AG09309 (cell line): Measurements from ENCODE around the gene APOL1.

ENCODE experiments used
- DNase-seq: peaks from one replicate; pipeline ENCODE4 v3.0.0-alpha.2; 2010; ENCODE audit warnings: low read depth
- H3K4me3 ChIP-seq: 2 replicates; pipeline ENCODE4 v1.5.1; 2011; ENCODE audit warnings: mild to moderate bottlenecking, low read depth, low read length, moderate library complexity; ENCODE audit not compliant: control insufficient read depth
- TF ChIP-seq, protein P1 (sequence below): IDR thresholded peaks from 2 replicates; pipeline ENCODE4 v1.5.1; 2011; ENCODE audit warnings: mild to moderate bottlenecking, low read depth, low read length, inconsistent platforms; ENCODE audit not compliant: insufficient read depth, control insufficient read depth; ENCODE audit errors: missing control alignments

APOL1 gene

GRCh38 chr22:36291831-36292740, 39.2 kb downstream of the APOL1 start:
- H3K4me3 ChIP-seq, result no peak overlapping the region
- TF ChIP-seq, protein P1, sequence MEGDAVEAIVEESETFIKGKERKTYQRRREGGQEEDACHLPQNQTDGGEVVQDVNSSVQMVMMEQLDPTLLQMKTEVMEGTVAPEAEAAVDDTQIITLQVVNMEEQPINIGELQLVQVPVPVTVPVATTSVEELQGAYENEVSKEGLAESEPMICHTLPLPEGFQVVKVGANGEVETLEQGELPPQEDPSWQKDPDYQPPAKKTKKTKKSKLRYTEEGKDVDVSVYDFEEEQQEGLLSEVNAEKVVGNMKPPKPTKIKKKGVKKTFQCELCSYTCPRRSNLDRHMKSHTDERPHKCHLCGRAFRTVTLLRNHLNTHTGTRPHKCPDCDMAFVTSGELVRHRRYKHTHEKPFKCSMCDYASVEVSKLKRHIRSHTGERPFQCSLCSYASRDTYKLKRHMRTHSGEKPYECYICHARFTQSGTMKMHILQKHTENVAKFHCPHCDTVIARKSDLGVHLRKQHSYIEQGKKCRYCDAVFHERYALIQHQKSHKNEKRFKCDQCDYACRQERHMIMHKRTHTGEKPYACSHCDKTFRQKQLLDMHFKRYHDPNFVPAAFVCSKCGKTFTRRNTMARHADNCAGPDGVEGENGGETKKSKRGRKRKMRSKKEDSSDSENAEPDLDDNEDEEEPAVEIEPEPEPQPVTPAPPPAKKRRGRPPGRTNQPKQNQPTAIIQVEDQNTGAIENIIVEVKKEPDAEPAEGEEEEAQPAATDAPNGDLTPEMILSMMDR, result no peak
- DNase-seq, result no peak

DNA sequence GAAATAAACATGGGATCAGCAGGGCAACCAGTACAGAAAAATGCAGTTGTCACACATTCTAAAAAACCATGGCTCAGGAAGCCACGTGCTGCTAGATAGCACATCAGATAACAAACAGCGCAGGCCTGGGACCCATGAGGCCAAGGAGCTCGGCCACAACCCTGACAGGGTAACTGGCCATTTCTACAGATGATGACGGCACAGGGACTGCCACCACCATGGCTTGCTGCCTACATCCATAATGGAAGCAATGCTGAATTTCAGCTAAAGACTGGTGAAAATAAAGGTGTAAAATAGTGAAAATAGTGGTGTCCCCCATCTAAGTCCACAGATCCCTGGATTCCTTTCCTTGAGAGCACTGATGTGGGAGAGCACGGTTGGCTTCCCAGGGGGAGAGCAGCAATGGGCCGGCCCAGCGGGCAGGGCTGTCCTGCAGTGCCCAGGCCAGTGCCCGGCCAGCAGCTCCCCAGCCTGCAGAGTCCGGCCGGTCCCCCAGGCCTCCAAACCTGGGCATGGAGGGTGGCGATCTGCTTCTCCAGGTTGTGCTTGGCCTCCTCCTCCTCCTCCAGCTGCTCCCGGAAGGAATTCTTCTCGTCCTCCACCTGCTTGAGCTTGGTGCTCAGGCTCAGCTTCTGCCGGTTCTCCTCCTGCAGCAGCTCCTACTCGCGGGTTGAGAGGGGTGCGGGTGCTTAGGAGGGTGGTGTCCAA, 40.0 kb downstream of the APOL1 start:
- H3K4me3 ChIP-seq, result no peak overlapping the region
- TF ChIP-seq, protein P1, result no peak
- DNase-seq, result no peak

DNA sequence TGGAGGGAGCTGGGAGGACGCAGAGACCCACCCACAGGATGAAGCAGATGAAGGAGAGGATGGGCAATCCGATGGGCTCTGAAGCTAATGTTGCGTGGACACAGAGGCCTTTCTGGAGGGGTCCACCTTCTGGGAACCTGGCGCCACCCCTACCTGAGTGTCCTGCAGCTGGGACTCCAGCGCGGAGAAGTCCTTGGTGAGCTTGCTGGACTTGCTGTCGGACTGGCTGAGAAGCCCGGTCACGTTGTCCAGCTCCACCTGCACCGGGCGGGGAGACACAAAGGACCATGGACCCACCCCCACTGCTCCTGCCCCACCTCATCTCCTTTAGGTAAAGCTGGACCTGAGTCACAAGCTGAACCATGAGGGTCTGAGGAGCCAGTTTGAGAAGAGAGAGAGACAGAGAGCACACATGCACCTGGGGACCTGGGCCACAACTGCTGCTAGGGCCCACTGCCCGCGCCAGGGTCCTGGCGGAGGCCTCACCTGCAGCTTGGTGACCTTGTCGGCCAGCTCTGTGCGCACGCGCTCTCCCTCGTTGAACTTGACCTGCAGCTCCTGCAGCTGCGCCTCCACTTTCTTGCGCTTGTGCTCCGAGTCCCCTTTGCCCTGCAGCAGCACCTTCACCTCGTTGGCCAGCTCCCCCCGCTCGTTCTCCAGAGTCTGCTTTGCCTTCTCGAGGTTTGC, 40.8 kb downstream of the APOL1 start:
- no peak for DNase-seq
- TF ChIP-seq, protein P1, result no peak
- no peak overlapping the region for H3K4me3 ChIP-seq

DNA sequence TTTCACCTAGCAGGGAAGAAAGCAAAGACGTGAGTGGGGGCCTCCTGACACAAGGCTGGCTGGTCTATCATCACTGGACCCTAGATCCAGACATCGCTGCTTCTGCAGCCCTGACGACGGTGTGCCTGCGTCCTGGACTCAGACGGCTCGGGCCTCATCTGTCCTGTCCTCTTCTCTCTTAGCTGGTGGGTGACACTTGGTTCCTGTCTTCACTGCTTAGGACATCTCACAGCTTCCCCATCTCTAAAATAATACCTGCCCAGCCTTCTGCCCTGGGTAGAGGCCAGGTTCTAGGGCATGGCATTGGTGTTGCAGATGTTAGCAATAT, 41.3 kb downstream of the APOL1 start:
- TF ChIP-seq, protein P1, result no peak
- DNase-seq, result no peak
- no peak overlapping the region for H3K4me3 ChIP-seq

DNA sequence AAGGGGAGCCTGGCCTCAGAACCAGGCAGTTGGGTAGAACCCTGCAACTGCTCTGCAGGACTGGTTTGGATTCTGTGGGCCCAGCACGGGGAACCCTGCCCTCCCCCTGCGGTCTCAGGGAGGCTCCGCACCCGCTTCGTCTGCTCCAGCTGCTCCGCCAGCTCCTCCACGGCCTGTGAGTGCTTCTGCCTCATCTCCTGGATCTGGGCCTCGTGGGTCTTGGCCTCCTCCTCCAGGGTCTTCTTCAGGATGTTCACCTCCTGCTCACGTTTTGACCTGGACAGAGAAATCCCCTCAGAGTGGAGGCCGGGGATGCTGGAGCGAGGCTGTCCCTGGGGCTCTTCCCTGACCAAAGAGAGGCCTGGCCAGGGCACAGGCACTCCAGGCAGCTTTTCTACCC, 41.9 kb downstream of the APOL1 start:
- no peak overlapping the region for H3K4me3 ChIP-seq

GRCh38 chr22:36295247-36295646, 42.3 kb downstream of the APOL1 start:
- DNase-seq, result no peak
- no peak overlapping the region for H3K4me3 ChIP-seq
- TF ChIP-seq, protein P1, result no peak

More for the DNA sequence above, 41.9 kb downstream of the APOL1 start:
- TF ChIP-seq, protein P1, result no peak
- no peak for DNase-seq
